GM06990 (cell line): ENCODE measurements around the gene KCMF1.

Experiments used
- DNase-seq: peaks from one replicate; pipeline ENCODE4 v3.0.0-alpha.2; 2011; ENCODE audit not compliant: insufficient read length; ENCODE audit errors: extremely low read depth
- H3K27me3 ChIP-seq: replicated peaks from 2 replicates; pipeline ENCODE4 v1.6.0; 2011; ENCODE audit warnings: low read length; ENCODE audit not compliant: control insufficient read depth, insufficient read depth
- H3K36me3 ChIP-seq: 2 replicates; pipeline ENCODE4 v1.5.1; 2011; ENCODE audit warnings: low read length; ENCODE audit not compliant: control insufficient read depth, insufficient read depth
- H3K4me3 ChIP-seq: replicated peaks from 2 replicates; pipeline ENCODE4 v1.5.1; 2011; ENCODE audit warnings: low read depth, mild to moderate bottlenecking, control low read depth, low read length
- CTCF ChIP-seq: IDR thresholded peaks from 2 replicates; pipeline ENCODE4 v1.5.1; 2011; ENCODE audit warnings: low read length, control low read depth, mild to moderate bottlenecking, inconsistent platforms; ENCODE audit not compliant: insufficient read depth, poor library complexity, severe bottlenecking

Gene KCMF1

GRCh38 chr2:84963692-84964405, 7.1 kb upstream of the KCMF1 start:
- Histone ChIP-seq H3K27me3 (no peaks in the 10 kb centered on the region), H3K4me3 (no peak overlapping the region), H3K36me3 (peaks cover 11% of the 10 kb centered on the region)
- DNase-seq = no peak
- TF ChIP-seq CTCF = no peak

DNA sequence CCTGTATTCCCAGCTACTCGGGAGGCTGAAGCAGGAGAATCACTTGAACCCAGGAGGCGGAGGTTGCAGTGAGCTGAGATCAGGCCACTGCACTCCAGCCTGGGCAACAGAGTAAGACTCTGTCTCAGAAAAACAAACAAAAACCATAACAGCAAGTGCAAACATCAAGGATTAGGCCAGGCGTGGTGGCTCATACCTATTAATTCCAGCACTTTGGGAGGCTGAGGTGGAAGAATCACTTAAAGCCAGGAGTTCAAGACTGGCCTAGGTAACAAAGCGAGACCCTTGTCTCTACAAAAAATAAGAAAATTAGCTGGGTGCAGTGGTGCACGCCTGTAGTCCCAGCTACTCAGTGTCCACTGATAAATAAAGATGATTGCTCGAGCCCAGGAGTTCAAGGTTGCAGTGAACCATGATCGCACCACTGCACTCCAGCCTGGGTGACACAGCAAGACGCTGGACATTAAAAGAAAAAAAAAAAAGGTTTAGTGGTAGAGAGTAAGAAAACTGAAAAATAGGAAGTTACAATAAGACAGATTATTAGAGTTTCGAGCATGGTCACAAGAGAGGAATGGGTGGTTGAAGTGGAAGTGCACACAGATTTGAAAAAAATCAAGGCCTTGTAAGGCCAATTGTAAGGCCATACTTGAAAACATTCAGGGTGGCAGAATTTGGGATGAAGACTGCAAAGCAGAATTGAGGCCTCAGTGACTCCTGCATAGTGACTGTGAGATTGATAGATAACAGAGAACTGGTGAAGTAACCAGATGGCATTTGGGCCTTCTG, 6.4 kb upstream of the KCMF1 start:
- TF ChIP-seq CTCF = no peak
- Histone ChIP-seq H3K4me3 (no peak overlapping the region), H3K27me3 (no peaks in the 10 kb centered on the region), H3K36me3 (peaks cover 11% of the 10 kb centered on the region)
- DNase-seq = no peak

DNA sequence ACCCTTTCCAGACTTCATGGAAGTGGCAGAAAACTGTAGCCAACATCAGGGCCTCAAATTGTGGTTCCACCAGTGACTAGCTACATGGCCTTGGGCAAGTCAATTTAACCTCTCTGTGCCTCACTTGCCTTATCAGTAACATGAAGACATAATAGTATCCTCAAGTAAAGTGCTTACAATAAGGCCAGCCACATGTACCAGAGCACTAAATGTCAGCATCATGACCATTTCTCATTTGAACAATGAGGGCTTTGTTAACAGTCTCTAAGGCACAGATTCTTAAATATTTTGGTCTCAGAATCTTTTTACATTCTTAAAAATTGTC, 5.8 kb upstream of the KCMF1 start:
- peaks cover 11% of the 10 kb centered on the region for H3K36me3 ChIP-seq
- DNase-seq = no peak

DNA sequence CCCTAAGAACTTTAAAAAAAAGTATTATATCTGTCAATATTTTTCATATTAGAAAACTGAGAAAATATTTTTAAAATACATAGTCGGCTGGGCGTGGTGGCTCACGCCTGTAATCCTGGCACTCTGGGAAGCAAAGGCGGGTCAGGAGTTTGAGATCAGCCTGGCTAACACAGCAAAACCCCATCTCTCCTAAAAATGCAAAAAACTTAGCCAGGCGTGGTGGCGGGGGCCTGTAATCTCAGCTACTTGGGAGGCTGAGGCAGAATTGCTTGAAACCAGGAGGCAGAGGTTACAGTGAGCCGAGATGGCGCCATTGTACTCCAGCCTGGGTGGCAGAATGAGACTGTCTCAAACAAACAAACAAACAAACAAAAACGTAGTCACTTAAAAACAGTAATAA, 5.1 kb upstream of the KCMF1 start:
- no peak for DNase-seq
- Histone ChIP-seq H3K27me3 (no peaks in the 10 kb centered on the region), H3K36me3 (peaks cover 11% of the 10 kb centered on the region), H3K4me3 (no peak overlapping the region)
- TF ChIP-seq CTCF = no peak

More for the DNA sequence above, 5.8 kb upstream of the KCMF1 start:
- TF ChIP-seq CTCF = no peak
- H3K27me3 ChIP-seq = no peaks in the 10 kb centered on the region
- H3K4me3 ChIP-seq = no peak overlapping the region

DNA sequence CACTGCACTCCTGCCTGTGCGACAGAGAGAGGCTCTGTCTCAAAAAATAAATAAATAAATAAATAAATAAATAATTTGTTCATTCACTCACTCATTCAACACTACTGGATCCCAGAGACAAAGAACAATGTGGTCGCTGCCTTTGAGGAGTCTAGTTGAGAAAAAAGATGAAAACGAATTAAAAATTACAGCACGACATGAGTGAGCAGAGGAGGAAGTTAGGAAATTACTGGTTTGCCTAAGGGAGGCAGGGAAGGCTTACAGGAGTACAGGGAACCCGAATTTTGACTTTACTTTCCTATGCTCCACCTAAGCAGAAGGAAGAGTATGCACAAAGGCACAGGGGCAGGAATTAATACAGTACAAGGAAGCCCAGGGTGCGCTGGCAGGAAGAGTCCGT, 4.2 kb upstream of the KCMF1 start:
- H3K36me3 ChIP-seq = peaks cover 11% of the 10 kb centered on the region
- no peak for TF ChIP-seq CTCF

More for the DNA sequence above, 4.2 kb upstream of the KCMF1 start:
- DNase-seq = no peak
- Histone ChIP-seq H3K27me3 (no peaks in the 10 kb centered on the region), H3K4me3 (no peak overlapping the region)
